IMR-90 (cell line): ENCODE data around the gene DYNLRB2. TPM values are rescaled to one million over a fixed set of nuclear protein-coding genes. Genes with fewer than 3 reads are reported as not detected.

Source experiments
- ATAC-seq: fragments of 200-7000 bp; cut with Tn5 transposase; 2 replicates; pipeline ENCODE4 v1.9.1; 2020; ENCODE audit warnings: low read depth, mild to moderate bottlenecking, moderate library complexity
- BruUV-seq: library from RNA; stranded (reverse); fragments of 400-500 nt; replicated peaks from 2 replicates; lab custom pipeline; 2021; lab: Mats Ljungman, UMichigan
- CTCF ChIA-PET: fragments of 300-600 bp; formaldehyde crosslinking; extraction: SDS; loops from one replicate; lab custom pipeline; 2021; ENCODE audit warnings: antibody characterized with exemption; lab: Yijun Ruan, JAX
- POLR2A ChIA-PET: fragments of 300-600 bp; sonication (Branson Sonifier 250); formaldehyde crosslinking; loops from one replicate; lab custom pipeline; 2022; ENCODE audit warnings: antibody characterized with exemption; ENCODE audit not compliant: unreplicated experiment; lab: Charles Lee
- DNase-seq: peaks from one replicate; pipeline ENCODE4 v3.0.0; 2013
- H2AFZ ChIP-seq: replicated peaks from 2 replicates; pipeline ENCODE3; 2013; ENCODE audit warnings: low read length, mild to moderate bottlenecking; ENCODE audit not compliant: poor library complexity
- H2AK5ac ChIP-seq: 2 replicates; pipeline ENCODE4 v1.6.1; 2013; ENCODE audit warnings: low read depth, low read length, inconsistent platforms
- H2AK9ac ChIP-seq: replicated peaks from 2 replicates; pipeline ENCODE3; 2013; ENCODE audit warnings: mild to moderate bottlenecking, low read depth, low read length, moderate library complexity; ENCODE audit not compliant: poor library complexity
- H2BK120ac ChIP-seq: 2 replicates; pipeline ENCODE4 v1.6.1; 2013; ENCODE audit warnings: low read depth, low read length, inconsistent platforms
- H2BK15ac ChIP-seq: 3 replicates; pipeline ENCODE4 v1.6.1; 2013; ENCODE audit warnings: low read depth, low read length, inconsistent platforms
- H2BK20ac ChIP-seq: 2 replicates; pipeline ENCODE4 v1.6.1; 2013; ENCODE audit warnings: low read depth, mild to moderate bottlenecking, inconsistent platforms, low read length, moderate library complexity
- H2BK5ac ChIP-seq: 2 replicates; pipeline ENCODE4 v1.6.1; 2013; ENCODE audit warnings: mild to moderate bottlenecking, low read depth, low read length, inconsistent platforms; ENCODE audit not compliant: poor library complexity, severe bottlenecking
- H3K14ac ChIP-seq: replicated peaks from 2 replicates; pipeline ENCODE4 v1.6.1; 2013; ENCODE audit warnings: low read depth, low read length, inconsistent platforms
- H3K18ac ChIP-seq: 2 replicates; pipeline ENCODE4 v1.6.1; 2013; ENCODE audit warnings: low read depth, low read length, control low read depth
- H3K23ac ChIP-seq: 2 replicates; pipeline ENCODE4 v1.6.1; 2013; ENCODE audit warnings: low read depth, low read length, inconsistent platforms
- H3K27ac ChIP-seq: 2 replicates; pipeline ENCODE4 v1.5.1; 2013; ENCODE audit warnings: mild to moderate bottlenecking, control low read depth, low read length; ENCODE audit not compliant: insufficient read depth
- H3K27me3 ChIP-seq: 2 replicates; pipeline ENCODE4 v1.6.1; 2013; ENCODE audit warnings: low read length; ENCODE audit not compliant: control insufficient read depth, insufficient read depth
- H3K36me3 ChIP-seq: 2 replicates; pipeline ENCODE4 v1.6.1; 2013; ENCODE audit warnings: low read length, mixed read lengths; ENCODE audit not compliant: control insufficient read depth, insufficient read depth
- H3K4ac ChIP-seq: 2 replicates; pipeline ENCODE4 v1.6.1; 2013; ENCODE audit warnings: low read depth, low read length, inconsistent platforms
- H3K4me1 ChIP-seq: 2 replicates; pipeline ENCODE4 v1.6.1; 2013; ENCODE audit warnings: low read length, mixed read lengths; ENCODE audit not compliant: control insufficient read depth, insufficient read depth
- H3K4me2 ChIP-seq: 2 replicates; pipeline ENCODE4 v1.6.1; 2013; ENCODE audit warnings: low read depth, mild to moderate bottlenecking, control low read depth, low read length, moderate library complexity
- H3K4me3 ChIP-seq: 2 replicates; pipeline ENCODE4 v1.5.1; 2013; ENCODE audit warnings: low read depth, mild to moderate bottlenecking, control low read depth, low read length, moderate library complexity; ENCODE audit not compliant: insufficient read depth
- H3K56ac ChIP-seq: 2 replicates; pipeline ENCODE4 v1.6.1; 2013; ENCODE audit warnings: low read length, inconsistent platforms; ENCODE audit not compliant: insufficient read depth; ENCODE audit errors: extremely low read depth
- H3K79me1 ChIP-seq, 2 experiments: 2 replicates each; pipeline ENCODE4 v1.6.1; 2013; ENCODE audit warnings: low read length in 2 of 2, inconsistent platforms in 1 of 2, low read depth in 1 of 2
- H3K9ac ChIP-seq: 2 replicates; pipeline ENCODE4 v1.6.1; 2013; ENCODE audit warnings: low read depth, low read length, control low read depth
- H3K9me1 ChIP-seq: 2 replicates; pipeline ENCODE4 v1.6.1; 2013; ENCODE audit warnings: low read length, inconsistent platforms; ENCODE audit not compliant: insufficient read depth
- H3K9me3 ChIP-seq: 2 replicates; pipeline ENCODE4 v1.6.1; 2013; ENCODE audit warnings: low read length; ENCODE audit not compliant: control insufficient read depth, insufficient read depth
- H4K20me1 ChIP-seq: 2 replicates; pipeline ENCODE4 v1.6.1; 2013; ENCODE audit warnings: low read length, inconsistent platforms; ENCODE audit not compliant: insufficient read depth
- H4K5ac ChIP-seq: 2 replicates; pipeline ENCODE4 v1.6.1; 2013; ENCODE audit warnings: mild to moderate bottlenecking, low read depth, low read length, control low read depth
- H4K8ac ChIP-seq, 2 experiments: 2 replicates each; pipeline ENCODE4 v1.6.1; 2013; ENCODE audit warnings: low read depth in 2 of 2, low read length in 2 of 2, control low read depth in 1 of 2, inconsistent platforms in 1 of 2
- H4K91ac ChIP-seq: 2 replicates; pipeline ENCODE4 v1.6.1; 2013; ENCODE audit warnings: low read depth, low read length, inconsistent platforms; ENCODE audit not compliant: insufficient read depth
- BHLHE40 ChIP-seq: fragments of 150-350 bp; IDR thresholded peaks from 2 replicates; pipeline ENCODE4 v1.6.1; 2016; ENCODE audit warnings: mild to moderate bottlenecking, low read depth, low read length
- CEBPB ChIP-seq: IDR thresholded peaks from 2 replicates; pipeline ENCODE4 v1.6.1; 2012; ENCODE audit warnings: low read depth, low read length, improper control_type of control experiment
- CHD1 ChIP-seq: IDR thresholded peaks from 2 replicates; pipeline ENCODE4 v1.6.1; 2012; ENCODE audit warnings: low read depth, low read length, improper control_type of control experiment
- FOS ChIP-seq: fragments of 150-350 bp; IDR thresholded peaks from 2 replicates; pipeline ENCODE4 v1.6.1; 2016; ENCODE audit warnings: low read depth, low read length
- MAFK ChIP-seq: IDR thresholded peaks from 2 replicates; pipeline ENCODE4 v1.6.1; 2012; ENCODE audit warnings: low read depth, low read length, improper control_type of control experiment
- MAZ ChIP-seq: IDR thresholded peaks from 2 replicates; pipeline ENCODE4 v1.6.1; 2012; ENCODE audit warnings: low read depth, mild to moderate bottlenecking, low read length, improper control_type of control experiment, moderate library complexity, borderline replicate concordance
- MXI1 ChIP-seq: IDR thresholded peaks from 2 replicates; pipeline ENCODE4 v1.6.1; 2012; ENCODE audit warnings: low read depth, mild to moderate bottlenecking, low read length, moderate library complexity, borderline replicate concordance
- NFE2L2 ChIP-seq: fragments of 150-350 bp; IDR thresholded peaks from 2 replicates; pipeline ENCODE4 v1.6.1; 2016; ENCODE audit warnings: low read depth, mild to moderate bottlenecking, low read length
- POLR2A ChIP-seq: IDR thresholded peaks from 2 replicates; pipeline ENCODE4 v1.6.1; 2012; ENCODE audit warnings: mild to moderate bottlenecking, low read depth, low read length
- RAD21 ChIP-seq: IDR thresholded peaks from 2 replicates; pipeline ENCODE4 v1.6.1; 2012; ENCODE audit warnings: low read length, improper control_type of control experiment
- RFX5 ChIP-seq: IDR thresholded peaks from 2 replicates; pipeline ENCODE4 v1.8.0; 2012; ENCODE audit warnings: low read depth, mild to moderate bottlenecking, low read length, moderate library complexity
- SMC3 ChIP-seq: fragments of 150-350 bp; IDR thresholded peaks from 2 replicates; pipeline ENCODE4 v1.6.1; 2016; ENCODE audit warnings: low read depth, mild to moderate bottlenecking, antibody characterized with exemption, low read length, moderate library complexity
- WGBS, 2 experiments: methylation state at CpG; one replicate each; pipeline versions ENCODE4 v1.1.5 to v1.1.7; 2013; ENCODE audit warnings: missing lambda C conversion rate in 2 of 2; ENCODE audit not compliant: insufficient read length in 1 of 2; ENCODE audit errors: extremely low coverage in 2 of 2; 5-methylcytosine and 5-hydroxymethylcytosine counted together
- dilution Hi-C: fragments of 300-500 bp; cut with HindIII; formaldehyde crosslinking; loops from one replicate; pipeline ENCODE4 v1.14.3; 2018; ENCODE audit warnings: low sequenced_read_pairs; ENCODE audit not compliant: unreplicated experiment
- in situ Hi-C: fragments of 300-500 bp; cut with MboI; formaldehyde crosslinking; loops from 3 replicates; pipeline ENCODE4 v1.14.3; 2019; ENCODE audit warnings: low sequenced_read_pairs, inconsistent platforms, mixed read lengths
- intact Hi-C: fragments of 100-400 bp; cut with micrococcal nuclease; formaldehyde crosslinking; loops from 2 replicates; pipeline ENCODE4 v1.10.0; 2022
- polyA plus RNA-seq, 3 experiments: library from polyadenylated mRNA; depleted of rRNA; stranded (reverse); fragments of >200 nt; gene quantifications; 2 replicates each; pipeline ENCODE4 v1.2.3, GENCODE V29; 2012; ENCODE audit warnings: low replicate concordance in 1 of 3
- total RNA-seq: library from RNA; depleted of rRNA; stranded (reverse); fragments of >200 nt; gene quantifications from 2 replicates; pipeline ENCODE4 v1.2.3, GENCODE V29; 2012

Gene DYNLRB2
- total and polyA plus RNA-seq, 2 of the 4 experiments (the other 2 are of a cell fraction) = not detected

DNA sequence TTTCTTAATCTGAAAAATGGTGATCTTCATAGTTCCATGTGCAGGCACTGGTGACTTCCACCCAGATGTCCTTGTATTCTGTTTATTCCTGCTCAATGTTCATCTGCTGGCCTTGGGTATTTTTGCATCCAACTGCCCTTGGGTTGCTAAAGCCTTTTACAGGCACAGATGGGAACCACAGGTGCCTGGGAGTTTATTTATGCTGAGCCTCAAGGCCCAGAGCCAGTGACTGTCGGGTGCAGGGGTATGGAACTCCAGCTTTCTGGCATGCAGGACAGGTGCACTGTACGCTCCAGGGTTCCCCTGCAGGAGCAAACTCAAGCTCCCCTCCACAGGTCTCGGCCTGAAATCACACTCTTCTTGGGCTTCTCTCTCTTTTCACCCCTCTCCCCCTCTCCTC, 22.3 kb downstream of the DYNLRB2 start:
- ATAC-seq = no peak
- WGBS, 2 experiments = no CpG with 5 or more reads among the region's 3 CpGs

More for the DNA sequence above, 22.3 kb downstream of the DYNLRB2 start:
- no peaks in the 10 kb centered on the region for H3K79me1 ChIP-seq
- no peak overlapping the region for H3K9ac ChIP-seq
- no peaks in the 10 kb centered on the region for H3K27me3 ChIP-seq
- no peak overlapping the region for H3K4me2 ChIP-seq
- dilution Hi-C loops = no loop called here
- intact Hi-C loops = no loop called here
- BruUV-seq = no TSS peak
- H3K9me1 ChIP-seq = no peaks in the 10 kb centered on the region
- H3K4me3 ChIP-seq = no peak overlapping the region
- no peaks in the 10 kb centered on the region for H3K4me1 ChIP-seq
- H2AK9ac ChIP-seq = no peak overlapping the region
- DNase-seq = no peak
- no peaks in the 10 kb centered on the region for H4K20me1 ChIP-seq
- H2BK120ac ChIP-seq = no peak overlapping the region
- no peak overlapping the region for H4K8ac ChIP-seq
- no peak overlapping the region for H3K18ac ChIP-seq
- no peak overlapping the region for H3K27ac ChIP-seq
- no peak overlapping the region for H4K91ac ChIP-seq
- POLR2A ChIA-PET = no interaction called here
- no peaks in the 10 kb centered on the region; the same call in 1 of the 2 replicates for H3K9me3 ChIP-seq
- no peak overlapping the region for H2AFZ ChIP-seq
- no peak overlapping the region for H2AK5ac ChIP-seq
- CTCF ChIA-PET = no interaction called here
- no peak overlapping the region for H3K56ac ChIP-seq
- no peak overlapping the region for H2BK20ac ChIP-seq
- H3K14ac ChIP-seq = no peak overlapping the region
- in situ Hi-C loops = no loop called here
- no peak overlapping the region for H3K4ac ChIP-seq
- no peak for TF ChIP-seq MAFK
- no peak for TF ChIP-seq RFX5
- no peak for TF ChIP-seq SMC3
- TF ChIP-seq NFE2L2 = no peak
- TF ChIP-seq FOS = no peak
- TF ChIP-seq BHLHE40 = no peak
- TF ChIP-seq MXI1 = no peak
- no peak for TF ChIP-seq CEBPB
- no peak for TF ChIP-seq RAD21
- TF ChIP-seq POLR2A = no peak
- no peak for TF ChIP-seq CHD1
- no peak for TF ChIP-seq MAZ
- no peak overlapping the region for H2BK5ac ChIP-seq
- H2BK15ac ChIP-seq = no peak overlapping the region
- H4K5ac ChIP-seq = no peak overlapping the region
- no peak overlapping the region for H3K23ac ChIP-seq
- H3K36me3 ChIP-seq = no peaks in the 10 kb centered on the region
